Hepatocyte (in vitro differentiated cells): Measurements from ENCODE around the gene OR5K2.

ENCODE experiments used
- EZH2 ChIP-seq: fragments of 200-600 bp; sonication (generic); IDR thresholded peaks from 2 replicates; pipeline ENCODE4 v1.6.1; 2016; ENCODE audit warnings: antibody characterized with exemption, mild to moderate bottlenecking, borderline replicate concordance
- EZH2phosphoT487 ChIP-seq: fragments of 200-600 bp; sonication (generic); IDR thresholded peaks from one replicate; pipeline ENCODE4 v1.6.1; 2018; ENCODE audit warnings: antibody characterized with exemption, mild to moderate bottlenecking, low read depth, moderate library complexity; ENCODE audit not compliant: unreplicated experiment, severe bottlenecking
- TF ChIP-seq, protein P1 (sequence below): fragments of 200-600 bp; sonication (generic); IDR thresholded peaks from 2 replicates; pipeline ENCODE4 v1.5.1; 2016; ENCODE audit warnings: antibody characterized with exemption, mild to moderate bottlenecking; ENCODE audit not compliant: poor library complexity

DNA sequence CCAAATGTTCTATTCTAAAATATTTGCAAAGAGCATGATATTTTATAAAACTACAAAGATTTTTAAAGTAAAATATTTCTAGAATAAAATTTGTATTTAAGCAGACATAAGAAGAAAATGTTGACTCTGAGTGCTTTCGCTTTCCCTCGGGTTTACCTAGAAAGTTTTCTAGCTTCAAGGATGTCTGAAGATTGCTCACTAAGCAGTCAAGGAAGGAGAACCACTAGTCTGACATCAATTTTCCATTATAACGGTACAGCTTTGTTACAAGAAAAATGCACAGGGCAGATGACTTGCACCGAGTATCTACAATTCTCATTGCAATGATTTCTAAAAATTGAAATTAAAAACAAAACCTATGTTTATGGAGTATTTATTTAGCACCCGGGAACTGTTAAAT, 48.5 kb downstream of the OR5K2 start:
- TF ChIP-seq, protein P1, sequence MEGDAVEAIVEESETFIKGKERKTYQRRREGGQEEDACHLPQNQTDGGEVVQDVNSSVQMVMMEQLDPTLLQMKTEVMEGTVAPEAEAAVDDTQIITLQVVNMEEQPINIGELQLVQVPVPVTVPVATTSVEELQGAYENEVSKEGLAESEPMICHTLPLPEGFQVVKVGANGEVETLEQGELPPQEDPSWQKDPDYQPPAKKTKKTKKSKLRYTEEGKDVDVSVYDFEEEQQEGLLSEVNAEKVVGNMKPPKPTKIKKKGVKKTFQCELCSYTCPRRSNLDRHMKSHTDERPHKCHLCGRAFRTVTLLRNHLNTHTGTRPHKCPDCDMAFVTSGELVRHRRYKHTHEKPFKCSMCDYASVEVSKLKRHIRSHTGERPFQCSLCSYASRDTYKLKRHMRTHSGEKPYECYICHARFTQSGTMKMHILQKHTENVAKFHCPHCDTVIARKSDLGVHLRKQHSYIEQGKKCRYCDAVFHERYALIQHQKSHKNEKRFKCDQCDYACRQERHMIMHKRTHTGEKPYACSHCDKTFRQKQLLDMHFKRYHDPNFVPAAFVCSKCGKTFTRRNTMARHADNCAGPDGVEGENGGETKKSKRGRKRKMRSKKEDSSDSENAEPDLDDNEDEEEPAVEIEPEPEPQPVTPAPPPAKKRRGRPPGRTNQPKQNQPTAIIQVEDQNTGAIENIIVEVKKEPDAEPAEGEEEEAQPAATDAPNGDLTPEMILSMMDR, result no peak
- no peak for TF ChIP-seq EZH2phosphoT487
- no peak for TF ChIP-seq EZH2
